ENCODE measurements around the gene SCN5A.

The SCN5A gene

DNA sequence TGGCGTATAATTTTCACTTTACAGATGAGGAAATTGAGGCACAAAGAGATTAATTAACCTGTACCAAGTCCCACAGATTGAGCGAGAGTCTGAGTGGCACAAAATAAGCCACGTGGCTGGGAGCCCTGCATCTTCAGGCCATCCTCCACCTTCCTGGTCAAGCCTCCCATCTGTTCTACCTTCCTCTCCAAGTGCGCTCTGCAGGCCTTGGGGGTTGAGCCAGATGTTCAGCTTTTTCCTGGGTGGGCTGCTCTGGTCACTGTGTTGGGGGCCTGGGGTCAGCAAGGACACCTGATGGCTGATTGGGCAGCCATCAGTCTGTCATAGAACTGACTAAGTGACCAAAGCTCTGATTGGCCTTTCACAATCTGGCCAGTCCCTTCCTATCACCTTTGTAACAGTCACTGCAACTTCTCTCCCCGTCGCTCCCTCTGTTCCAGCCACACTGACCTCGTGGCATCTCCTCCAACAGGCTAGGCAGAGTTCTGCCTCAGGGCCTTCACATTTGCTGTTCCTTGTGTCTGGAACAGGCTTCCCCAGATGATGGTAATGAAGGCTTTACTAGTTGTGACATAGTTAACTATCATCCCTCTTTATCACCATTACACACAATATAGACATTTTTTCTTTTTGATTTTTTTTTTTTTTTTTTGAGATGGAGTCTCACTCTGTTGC, 46.8 kb downstream of the SCN5A start:
- Histone ChIP-seq H3K27me3 (ENCODE audit: control insufficient read depth in 1 of 2, insufficient read depth in 2 of 2, low read length in 2 of 2) (no peaks in the 10 kb centered on the region), H3K9ac (ENCODE audit: low read length in 2 of 2) (no peak overlapping the region), H3K36me3 (ENCODE audit: control insufficient read depth in 2 of 2, insufficient read depth in 2 of 2, low read length in 2 of 2) (no peaks in the 10 kb centered on the region), H3K4me1 (ENCODE audit: control insufficient read depth, insufficient read depth, low read length) (no peaks in the 10 kb centered on the region), H3K4me3 (ENCODE audit: low read length in 2 of 2) (no peak overlapping the region), H3K27ac (ENCODE audit: low read length) (no peak overlapping the region), H3K9me3 (ENCODE audit: control insufficient read depth in 2 of 2, low read length in 2 of 2) (no peaks in the 10 kb centered on the region)

DNA sequence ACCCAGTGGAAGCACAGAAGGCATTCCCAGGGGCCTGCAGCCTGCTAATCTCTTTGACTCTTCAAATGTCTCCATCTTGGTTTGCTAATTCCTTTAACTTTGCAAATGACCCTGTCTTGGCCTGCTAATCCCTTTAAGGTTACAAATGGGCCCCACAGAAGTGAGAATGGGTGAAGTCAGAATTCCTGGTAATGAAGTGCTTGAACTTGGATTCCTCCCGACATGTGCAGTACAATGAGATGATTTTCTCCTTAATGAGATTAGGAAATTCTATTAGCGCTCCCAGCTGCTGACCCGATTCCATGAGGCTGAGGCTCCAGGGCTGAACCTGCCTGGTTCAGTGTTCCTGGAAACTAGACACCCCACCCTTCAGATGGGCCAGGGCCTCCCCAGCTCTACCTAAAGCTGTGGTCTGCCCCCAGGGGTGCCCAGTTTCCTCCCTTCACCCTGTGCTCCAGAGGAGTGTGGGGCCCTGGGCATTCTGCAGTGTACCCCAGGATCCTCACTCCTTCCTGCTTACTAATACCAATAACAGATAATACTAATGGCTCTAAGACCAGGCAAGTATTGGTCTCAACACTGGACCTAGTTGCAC, 47.4 kb downstream of the SCN5A start:
- H3K9me3 ChIP-seq (ENCODE audit: control insufficient read depth in 2 of 2, low read length in 2 of 2), result no peaks in the 10 kb centered on the region
- no peaks in the 10 kb centered on the region for H3K4me1 ChIP-seq (ENCODE audit: control insufficient read depth, insufficient read depth, low read length)
- H3K27ac ChIP-seq (ENCODE audit: low read length), result no peak overlapping the region
- H3K27me3 ChIP-seq (ENCODE audit: control insufficient read depth in 1 of 2, insufficient read depth in 2 of 2, low read length in 2 of 2), result no peaks in the 10 kb centered on the region
- H3K36me3 ChIP-seq (ENCODE audit: control insufficient read depth in 2 of 2, insufficient read depth in 2 of 2, low read length in 2 of 2), result no peaks in the 10 kb centered on the region
- no peak overlapping the region for H3K9ac ChIP-seq (ENCODE audit: low read length in 2 of 2)
- no peak overlapping the region for H3K4me3 ChIP-seq (ENCODE audit: low read length in 2 of 2)

- no peak overlapping the region for H3K27ac ChIP-seq (ENCODE audit: low read length)
- no peaks in the 10 kb centered on the region for H3K4me1 ChIP-seq (ENCODE audit: control insufficient read depth, insufficient read depth, low read length)
- no peaks in the 10 kb centered on the region for H3K27me3 ChIP-seq (ENCODE audit: control insufficient read depth in 1 of 2, insufficient read depth in 2 of 2, low read length in 2 of 2)
- no peaks in the 10 kb centered on the region for H3K36me3 ChIP-seq (ENCODE audit: control insufficient read depth in 2 of 2, insufficient read depth in 2 of 2, low read length in 2 of 2)
- no peaks in the 10 kb centered on the region for H3K9me3 ChIP-seq (ENCODE audit: control insufficient read depth in 2 of 2, low read length in 2 of 2)
- no peak overlapping the region for H3K4me3 ChIP-seq (ENCODE audit: low read length in 2 of 2)
- H3K9ac ChIP-seq (ENCODE audit: low read length in 2 of 2), result no peak overlapping the region
Measured at GRCh38 chr3:38600551-38600950, 48.9 kb downstream of the SCN5A start.

DNA sequence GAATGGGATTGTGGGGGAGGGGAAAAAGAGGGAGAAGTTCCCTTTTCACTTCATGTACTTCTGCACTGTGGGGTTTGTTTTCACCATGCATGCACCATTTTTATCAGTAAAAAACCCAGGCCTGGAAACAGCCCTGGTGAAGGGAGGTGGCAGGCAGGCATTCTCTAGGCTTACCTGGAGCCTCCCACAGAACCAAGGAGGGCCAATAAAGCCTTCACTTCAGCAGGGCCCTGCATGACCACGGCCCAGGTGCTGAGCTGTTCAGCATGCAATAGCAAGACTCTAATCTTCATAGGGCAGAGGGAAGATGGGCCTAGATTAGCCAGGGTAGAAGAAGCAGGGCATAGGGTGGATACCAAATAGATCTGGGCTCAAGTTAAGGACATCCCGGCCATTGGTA, 49.6 kb downstream of the SCN5A start:
- Histone ChIP-seq H3K9ac (ENCODE audit: low read length in 2 of 2) (no peak overlapping the region), H3K36me3 (ENCODE audit: control insufficient read depth in 2 of 2, insufficient read depth in 2 of 2, low read length in 2 of 2) (no peaks in the 10 kb centered on the region), H3K27ac (ENCODE audit: low read length) (no peak overlapping the region), H3K27me3 (ENCODE audit: control insufficient read depth in 1 of 2, insufficient read depth in 2 of 2, low read length in 2 of 2) (no peaks in the 10 kb centered on the region), H3K4me3 (ENCODE audit: low read length in 2 of 2) (no peak overlapping the region), H3K4me1 (ENCODE audit: control insufficient read depth, insufficient read depth, low read length) (no peaks in the 10 kb centered on the region), H3K9me3 (ENCODE audit: control insufficient read depth in 2 of 2, low read length in 2 of 2) (no peaks in the 10 kb centered on the region)

DNA sequence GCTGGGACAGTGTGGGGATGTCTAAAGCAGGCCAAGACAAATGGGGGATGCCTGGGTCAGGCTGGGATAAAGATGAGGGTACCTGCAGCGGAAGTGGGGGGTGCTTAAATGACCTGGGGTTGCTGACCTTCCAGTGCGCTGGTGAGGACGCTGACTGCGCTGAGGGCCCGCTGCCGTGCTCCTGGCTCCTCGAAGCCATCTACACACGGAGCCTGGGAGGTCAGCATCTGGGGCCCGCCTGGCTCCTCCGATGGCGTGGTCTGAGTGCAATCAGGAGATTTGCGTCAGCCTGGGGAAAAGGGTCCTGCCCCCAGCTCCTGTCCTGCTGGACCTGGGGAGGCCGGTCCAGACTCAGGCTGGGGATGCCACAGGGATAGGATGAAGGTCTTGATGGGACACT, 50.7 kb downstream of the SCN5A start:
- Histone ChIP-seq H3K4me1 (ENCODE audit: control insufficient read depth, insufficient read depth, low read length) (no peaks in the 10 kb centered on the region), H3K27ac (ENCODE audit: low read length) (no peak overlapping the region), H3K36me3 (ENCODE audit: control insufficient read depth in 2 of 2, insufficient read depth in 2 of 2, low read length in 2 of 2) (no peaks in the 10 kb centered on the region), H3K4me3 (ENCODE audit: low read length in 2 of 2) (no peak overlapping the region), H3K27me3 (ENCODE audit: control insufficient read depth in 1 of 2, insufficient read depth in 2 of 2, low read length in 2 of 2) (no peaks in the 10 kb centered on the region), H3K9me3 (ENCODE audit: control insufficient read depth in 2 of 2, low read length in 2 of 2) (no peaks in the 10 kb centered on the region), H3K9ac (ENCODE audit: low read length in 2 of 2) (no peak overlapping the region)

- Histone ChIP-seq H3K9me3 (ENCODE audit: control insufficient read depth in 2 of 2, low read length in 2 of 2) (no peaks in the 10 kb centered on the region), H3K27me3 (ENCODE audit: control insufficient read depth in 1 of 2, insufficient read depth in 2 of 2, low read length in 2 of 2) (no peaks in the 10 kb centered on the region), H3K4me3 (ENCODE audit: low read length in 2 of 2) (no peak overlapping the region), H3K36me3 (ENCODE audit: control insufficient read depth in 2 of 2, insufficient read depth in 2 of 2, low read length in 2 of 2) (no peaks in the 10 kb centered on the region), H3K4me1 (ENCODE audit: control insufficient read depth, insufficient read depth, low read length) (no peaks in the 10 kb centered on the region), H3K9ac (ENCODE audit: low read length in 2 of 2) (no peak overlapping the region), H3K27ac (ENCODE audit: low read length) (no peak overlapping the region)
Measured at GRCh38 chr3:38597502-38598060, 51.9 kb downstream of the SCN5A start.

GRCh38 chr3:38595393-38595792, 54.1 kb downstream of the SCN5A start:
- no peaks in the 10 kb centered on the region for H3K27me3 ChIP-seq (ENCODE audit: control insufficient read depth in 1 of 2, insufficient read depth in 2 of 2, low read length in 2 of 2)
- no peak overlapping the region for H3K27ac ChIP-seq (ENCODE audit: low read length)
- H3K4me3 ChIP-seq (ENCODE audit: low read length in 2 of 2), result no peak overlapping the region
- H3K9ac ChIP-seq (ENCODE audit: low read length in 2 of 2), result no peak overlapping the region
- H3K4me1 ChIP-seq (ENCODE audit: control insufficient read depth, insufficient read depth, low read length), result no peaks in the 10 kb centered on the region
- H3K36me3 ChIP-seq (ENCODE audit: control insufficient read depth in 2 of 2, insufficient read depth in 2 of 2, low read length in 2 of 2), result no peaks in the 10 kb centered on the region
- no peaks in the 10 kb centered on the region for H3K9me3 ChIP-seq (ENCODE audit: control insufficient read depth in 2 of 2, low read length in 2 of 2)

GRCh38 chr3:38590521-38590920, 59.0 kb downstream of the SCN5A start:
- no peaks in the 10 kb centered on the region for H3K9me3 ChIP-seq (ENCODE audit: control insufficient read depth in 2 of 2, low read length in 2 of 2)
- no peak overlapping the region for H3K9ac ChIP-seq (ENCODE audit: low read length in 2 of 2)
- no peak overlapping the region for H3K27ac ChIP-seq (ENCODE audit: low read length)
- no peaks in the 10 kb centered on the region for H3K27me3 ChIP-seq (ENCODE audit: control insufficient read depth in 1 of 2, insufficient read depth in 2 of 2, low read length in 2 of 2)
- no peak overlapping the region for H3K4me3 ChIP-seq (ENCODE audit: low read length in 2 of 2)
- H3K36me3 ChIP-seq (ENCODE audit: control insufficient read depth in 2 of 2, insufficient read depth in 2 of 2, low read length in 2 of 2), result no peaks in the 10 kb centered on the region
- no peaks in the 10 kb centered on the region for H3K4me1 ChIP-seq (ENCODE audit: control insufficient read depth, insufficient read depth, low read length)

GRCh38 chr3:38588995-38589937, 60.2 kb downstream of the SCN5A start:
- H3K9me3 ChIP-seq (ENCODE audit: control insufficient read depth in 2 of 2, low read length in 2 of 2), result no peaks in the 10 kb centered on the region

GRCh38 chr3:38588371-38588971, 61.0 kb downstream of the SCN5A start:
- Histone ChIP-seq H3K4me1 (ENCODE audit: control insufficient read depth, insufficient read depth, low read length) (no peaks in the 10 kb centered on the region), H3K4me3 (ENCODE audit: low read length in 2 of 2) (no peak overlapping the region), H3K27me3 (ENCODE audit: control insufficient read depth in 1 of 2, insufficient read depth in 2 of 2, low read length in 2 of 2) (no peaks in the 10 kb centered on the region), H3K9me3 (ENCODE audit: control insufficient read depth in 2 of 2, low read length in 2 of 2) (no peaks in the 10 kb centered on the region), H3K36me3 (ENCODE audit: control insufficient read depth in 2 of 2, insufficient read depth in 2 of 2, low read length in 2 of 2) (no peaks in the 10 kb centered on the region), H3K9ac (ENCODE audit: low read length in 2 of 2) (no peak overlapping the region), H3K27ac (ENCODE audit: low read length) (no peak overlapping the region)

More at GRCh38 chr3:38588995-38589937, 60.2 kb downstream of the SCN5A start:
- H3K27ac ChIP-seq (ENCODE audit: low read length), result no peak overlapping the region
- no peak overlapping the region for H3K4me3 ChIP-seq (ENCODE audit: low read length in 2 of 2)
- H3K36me3 ChIP-seq (ENCODE audit: control insufficient read depth in 2 of 2, insufficient read depth in 2 of 2, low read length in 2 of 2), result no peaks in the 10 kb centered on the region
- H3K4me1 ChIP-seq (ENCODE audit: control insufficient read depth, insufficient read depth, low read length), result no peaks in the 10 kb centered on the region
- no peak overlapping the region for H3K9ac ChIP-seq (ENCODE audit: low read length in 2 of 2)
- H3K27me3 ChIP-seq (ENCODE audit: control insufficient read depth in 1 of 2, insufficient read depth in 2 of 2, low read length in 2 of 2), result no peaks in the 10 kb centered on the region
